ENCODE measurements around the gene RTN4RL1. TPM values are rescaled to one million over a fixed set of nuclear protein-coding genes. Genes with fewer than 3 reads are reported as not detected.

RTN4RL1 gene
- total and polyA plus RNA-seq, 12 donors: 1.3 to 9.4 (median 6.1) TPM

DNA sequence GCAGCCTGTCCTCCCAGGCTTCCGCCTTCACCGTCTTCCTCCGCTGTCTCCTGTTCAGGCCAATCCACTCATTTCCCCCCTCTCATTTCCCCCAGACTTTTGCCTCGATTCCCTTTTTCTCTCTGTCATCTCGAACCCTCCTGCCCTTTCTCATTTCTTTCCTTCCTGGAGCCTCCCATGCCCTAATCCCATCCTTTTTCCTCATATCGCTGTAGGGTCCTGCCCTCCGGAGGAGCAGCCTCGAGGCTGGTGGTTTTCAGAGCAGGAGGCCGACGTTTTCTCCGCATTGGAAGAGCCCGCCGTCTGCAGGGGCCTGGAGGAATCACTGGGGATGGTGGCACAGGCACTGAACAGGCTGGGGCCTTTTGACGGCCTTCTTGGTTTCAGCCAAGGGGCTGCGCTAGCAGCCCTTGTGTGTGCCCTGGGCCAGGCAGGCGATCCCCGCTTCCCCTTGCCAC is 17.3 kb upstream of the RTN4RL1 start:
- Histone ChIP-seq H3K27me3 (no peaks in the 10 kb centered on the region), H3K4me1 (replicated peaks in 1 of 2) (peaks cover 15 to 29% of the 10 kb centered on the region in 2 donors), H3K36me3 (replicated peaks in 1 of 2) (peaks cover 0 to 29% of the 10 kb centered on the region in 2 donors), H3K27ac (peak overlapping the region; percentile 66 to 100 (median 91)), H3K9me3 (replicated peaks in 1 of 3) (no peaks in the 10 kb centered on the region), H3K4me3 (peak overlapping the region; percentile 9 to 98 (median 73))
- intact Hi-C loops (cut with DNase I): no loop called here
- WGBS, 4 donors: 3 to 18% (median 13%) methylated on average over 13 to 17 of the region's 17 CpGs
- peak in 1 of 2 donors; percentile 1 for TF ChIP-seq POLR2A (IDR thresholded peaks at IDR 0.05)
- TF ChIP-seq, protein P1, sequence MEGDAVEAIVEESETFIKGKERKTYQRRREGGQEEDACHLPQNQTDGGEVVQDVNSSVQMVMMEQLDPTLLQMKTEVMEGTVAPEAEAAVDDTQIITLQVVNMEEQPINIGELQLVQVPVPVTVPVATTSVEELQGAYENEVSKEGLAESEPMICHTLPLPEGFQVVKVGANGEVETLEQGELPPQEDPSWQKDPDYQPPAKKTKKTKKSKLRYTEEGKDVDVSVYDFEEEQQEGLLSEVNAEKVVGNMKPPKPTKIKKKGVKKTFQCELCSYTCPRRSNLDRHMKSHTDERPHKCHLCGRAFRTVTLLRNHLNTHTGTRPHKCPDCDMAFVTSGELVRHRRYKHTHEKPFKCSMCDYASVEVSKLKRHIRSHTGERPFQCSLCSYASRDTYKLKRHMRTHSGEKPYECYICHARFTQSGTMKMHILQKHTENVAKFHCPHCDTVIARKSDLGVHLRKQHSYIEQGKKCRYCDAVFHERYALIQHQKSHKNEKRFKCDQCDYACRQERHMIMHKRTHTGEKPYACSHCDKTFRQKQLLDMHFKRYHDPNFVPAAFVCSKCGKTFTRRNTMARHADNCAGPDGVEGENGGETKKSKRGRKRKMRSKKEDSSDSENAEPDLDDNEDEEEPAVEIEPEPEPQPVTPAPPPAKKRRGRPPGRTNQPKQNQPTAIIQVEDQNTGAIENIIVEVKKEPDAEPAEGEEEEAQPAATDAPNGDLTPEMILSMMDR (IDR thresholded peaks at IDR 0.05): peak in 4 of 6 experiments; percentile 16 to 37 (median 22)
- peak in 3 of 7 donors; percentile 39 to 51 (median 49) for DNase-seq

GRCh38 chr17:2041561-2042389 is 16.6 kb upstream of the RTN4RL1 start, which contains the start of gene OVCA2:
OVCA2 (plus strand) TSS chr17:2042022; CDS start chr17:2042048, 26 bp downstream.
- intact Hi-C loops (cut with DNase I): no loop called here
- Histone ChIP-seq H3K27me3 (no peaks in the 10 kb centered on the region), H3K9me3 (replicated peaks in 1 of 3) (no peaks in the 10 kb centered on the region), H3K4me3 (peak within 1 kb of the TSS; percentile 12 to 98 (median 73)), H3K36me3 (replicated peaks in 1 of 2) (peaks cover 0 to 35% of the 10 kb centered on the region in 2 donors), H3K27ac (peak within 1 kb of the TSS; percentile 66 to 100 (median 91)), H3K4me1 (replicated peaks in 1 of 2) (peaks cover 15 to 29% of the 10 kb centered on the region in 2 donors)
- DNase-seq: peak; percentile 94 to 98 (median 97)
- TF ChIP-seq, protein P1 (IDR thresholded peaks at IDR 0.05): peak; percentile 4 to 51 (median 43)
- peak; percentile 55 to 81 for TF ChIP-seq POLR2A (IDR thresholded peaks at IDR 0.05)
- 0 to 2% (median 1%) methylated on average over 13 to 93 of the region's 93 CpGs for WGBS, 4 donors

DNA sequence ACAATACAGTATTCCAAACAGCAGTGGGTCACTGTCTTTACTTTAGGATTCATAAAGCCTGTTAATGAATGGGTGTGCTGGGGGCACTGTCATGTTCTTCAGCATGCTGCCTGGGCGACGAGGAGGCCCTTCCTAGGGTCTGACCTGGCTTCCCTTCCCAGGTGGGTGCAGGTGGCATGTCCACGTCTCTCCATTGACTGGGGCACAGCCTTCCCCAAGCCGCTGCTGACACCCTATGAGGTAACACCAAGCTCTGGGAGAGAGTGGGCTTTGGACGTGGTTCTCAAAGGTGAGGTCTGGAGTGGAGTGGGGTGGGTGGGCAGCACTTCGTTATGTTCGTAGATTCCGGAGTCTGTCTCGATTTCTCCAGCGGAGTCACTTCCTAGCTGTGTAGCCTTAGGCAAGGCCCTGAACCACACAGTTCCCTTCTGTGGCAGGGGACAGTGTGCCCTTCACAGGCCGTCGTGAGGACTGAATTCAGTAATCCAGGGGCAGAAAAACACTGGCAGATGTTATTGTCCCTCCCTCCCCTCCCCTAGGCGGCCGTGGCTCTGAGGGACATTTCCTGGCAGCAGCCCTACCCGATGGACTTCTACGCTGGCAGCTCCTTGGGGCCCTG is 15.9 kb upstream of the RTN4RL1 start:
- TF ChIP-seq POLR2A (IDR thresholded peaks at IDR 0.05): no peak
- TF ChIP-seq, protein P1 (IDR thresholded peaks at IDR 0.05): no peak
- intact Hi-C loops (cut with DNase I): no loop called here
- Histone ChIP-seq H3K4me1 (replicated peaks in 1 of 2) (peaks cover 15 to 29% of the 10 kb centered on the region in 2 donors), H3K27ac (peak overlapping the region; percentile 66 to 100 (median 91)), H3K9me3 (replicated peaks in 1 of 3) (no peaks in the 10 kb centered on the region), H3K36me3 (replicated peaks in 1 of 2) (peaks cover 0 to 42% of the 10 kb centered on the region in 2 donors), H3K27me3 (no peaks in the 10 kb centered on the region), H3K4me3 (peak overlapping the region in 3 of 4 donors; percentile 12 to 98 (median 84))
- 42 to 71% (median 48%) methylated on average over 7 to 16 of the region's 16 CpGs for WGBS, 4 donors
- DNase-seq: peak in 6 of 7 donors; percentile 68 to 87 (median 78)
